ENCODE results near the gene MAPK11.

MAPK11 gene

GRCh38 chr22:50287731-50288130, 17.6 kb upstream of the MAPK11 start:
- no peaks in the 10 kb centered on the region for H3K4me1 ChIP-seq (ENCODE audit: control insufficient read depth, insufficient read depth, low read length)
- no peak overlapping the region for H3K9ac ChIP-seq (ENCODE audit: low read depth, low read length)
- H3K27me3 ChIP-seq (ENCODE audit: control insufficient read depth, insufficient read depth, low read length), result no peaks in the 10 kb centered on the region
- peaks cover 57% of the 10 kb centered on the region for H3K36me3 ChIP-seq (ENCODE audit: control insufficient read depth, insufficient read depth, low read length)
- no peak overlapping the region for H3K4me3 ChIP-seq (ENCODE audit: low read depth, low read length)
- H3K9me3 ChIP-seq (ENCODE audit: control insufficient read depth, insufficient read depth, low read length), result no peaks in the 10 kb centered on the region

- Histone ChIP-seq H3K36me3 (ENCODE audit: control insufficient read depth, insufficient read depth, low read length) (peaks cover 65% of the 10 kb centered on the region), H3K4me1 (ENCODE audit: control insufficient read depth, insufficient read depth, low read length) (no peaks in the 10 kb centered on the region)
These were observed 16.6 kb upstream of the MAPK11 start for GRCh38 chr22:50286701-50287318.

GRCh38 chr22:50286275-50286674, 16.1 kb upstream of the MAPK11 start:
- Histone ChIP-seq H3K4me3 (ENCODE audit: low read depth, low read length) (no peak overlapping the region), H3K36me3 (ENCODE audit: control insufficient read depth, insufficient read depth, low read length) (peaks cover 70% of the 10 kb centered on the region), H3K27me3 (ENCODE audit: control insufficient read depth, insufficient read depth, low read length) (no peaks in the 10 kb centered on the region), H3K4me1 (ENCODE audit: control insufficient read depth, insufficient read depth, low read length) (no peaks in the 10 kb centered on the region), H3K9ac (ENCODE audit: low read depth, low read length) (no peak overlapping the region), H3K9me3 (ENCODE audit: control insufficient read depth, insufficient read depth, low read length) (no peaks in the 10 kb centered on the region)

More at GRCh38 chr22:50286701-50287318, 16.6 kb upstream of the MAPK11 start:
- Histone ChIP-seq H3K9me3 (ENCODE audit: control insufficient read depth, insufficient read depth, low read length) (no peaks in the 10 kb centered on the region), H3K4me3 (ENCODE audit: low read depth, low read length) (no peak overlapping the region), H3K27me3 (ENCODE audit: control insufficient read depth, insufficient read depth, low read length) (no peaks in the 10 kb centered on the region), H3K9ac (ENCODE audit: low read depth, low read length) (no peak overlapping the region)

- Histone ChIP-seq H3K9me3 (ENCODE audit: control insufficient read depth, insufficient read depth, low read length) (no peaks in the 10 kb centered on the region), H3K9ac (ENCODE audit: low read depth, low read length) (no peak overlapping the region), H3K4me3 (ENCODE audit: low read depth, low read length) (no peak overlapping the region), H3K36me3 (ENCODE audit: control insufficient read depth, insufficient read depth, low read length) (peaks cover 71% of the 10 kb centered on the region), H3K4me1 (ENCODE audit: control insufficient read depth, insufficient read depth, low read length) (no peaks in the 10 kb centered on the region), H3K27me3 (ENCODE audit: control insufficient read depth, insufficient read depth, low read length) (no peaks in the 10 kb centered on the region)
These were observed 15.5 kb upstream of the MAPK11 start for GRCh38 chr22:50285568-50286229.

GRCh38 chr22:50284479-50284878, 14.3 kb upstream of the MAPK11 start:
- no peak overlapping the region for H3K4me3 ChIP-seq (ENCODE audit: low read depth, low read length)
- no peak overlapping the region for H3K9ac ChIP-seq (ENCODE audit: low read depth, low read length)
- H3K36me3 ChIP-seq (ENCODE audit: control insufficient read depth, insufficient read depth, low read length), result peaks cover 69% of the 10 kb centered on the region
- no peaks in the 10 kb centered on the region for H3K4me1 ChIP-seq (ENCODE audit: control insufficient read depth, insufficient read depth, low read length)
- no peaks in the 10 kb centered on the region for H3K27me3 ChIP-seq (ENCODE audit: control insufficient read depth, insufficient read depth, low read length)
- no peaks in the 10 kb centered on the region for H3K9me3 ChIP-seq (ENCODE audit: control insufficient read depth, insufficient read depth, low read length)

- H3K27me3 ChIP-seq (ENCODE audit: control insufficient read depth, insufficient read depth, low read length), result no peaks in the 10 kb centered on the region
- H3K36me3 ChIP-seq (ENCODE audit: control insufficient read depth, insufficient read depth, low read length), result peaks cover 69% of the 10 kb centered on the region
- no peaks in the 10 kb centered on the region for H3K4me1 ChIP-seq (ENCODE audit: control insufficient read depth, insufficient read depth, low read length)
- H3K4me3 ChIP-seq (ENCODE audit: low read depth, low read length), result no peak overlapping the region
- no peaks in the 10 kb centered on the region for H3K9me3 ChIP-seq (ENCODE audit: control insufficient read depth, insufficient read depth, low read length)
- H3K9ac ChIP-seq (ENCODE audit: low read depth, low read length), result no peak overlapping the region
These were observed 13.6 kb upstream of the MAPK11 start for GRCh38 chr22:50283821-50284220.

GRCh38 chr22:50282361-50283155, 12.4 kb upstream of the MAPK11 start:
- Histone ChIP-seq H3K27me3 (ENCODE audit: control insufficient read depth, insufficient read depth, low read length) (no peaks in the 10 kb centered on the region), H3K9ac (ENCODE audit: low read depth, low read length) (no peak overlapping the region), H3K4me3 (ENCODE audit: low read depth, low read length) (no peak overlapping the region), H3K9me3 (ENCODE audit: control insufficient read depth, insufficient read depth, low read length) (no peaks in the 10 kb centered on the region), H3K36me3 (ENCODE audit: control insufficient read depth, insufficient read depth, low read length) (peaks cover 71% of the 10 kb centered on the region), H3K4me1 (ENCODE audit: control insufficient read depth, insufficient read depth, low read length) (no peaks in the 10 kb centered on the region)

- Histone ChIP-seq H3K27me3 (ENCODE audit: control insufficient read depth, insufficient read depth, low read length) (no peaks in the 10 kb centered on the region), H3K4me1 (ENCODE audit: control insufficient read depth, insufficient read depth, low read length) (no peaks in the 10 kb centered on the region), H3K9me3 (ENCODE audit: control insufficient read depth, insufficient read depth, low read length) (no peaks in the 10 kb centered on the region), H3K4me3 (ENCODE audit: low read depth, low read length) (no peak overlapping the region), H3K36me3 (ENCODE audit: control insufficient read depth, insufficient read depth, low read length) (peaks cover 72% of the 10 kb centered on the region), H3K9ac (ENCODE audit: low read depth, low read length) (no peak overlapping the region)
These were observed 11.8 kb upstream of the MAPK11 start for GRCh38 chr22:50281957-50282356.

GRCh38 chr22:50281384-50281760, 11.2 kb upstream of the MAPK11 start:
- Histone ChIP-seq H3K27me3 (ENCODE audit: control insufficient read depth, insufficient read depth, low read length) (no peaks in the 10 kb centered on the region), H3K9me3 (ENCODE audit: control insufficient read depth, insufficient read depth, low read length) (no peaks in the 10 kb centered on the region), H3K36me3 (ENCODE audit: control insufficient read depth, insufficient read depth, low read length) (peaks cover 76% of the 10 kb centered on the region), H3K4me1 (ENCODE audit: control insufficient read depth, insufficient read depth, low read length) (no peaks in the 10 kb centered on the region), H3K9ac (ENCODE audit: low read depth, low read length) (no peak overlapping the region), H3K4me3 (ENCODE audit: low read depth, low read length) (no peak overlapping the region)

- no peaks in the 10 kb centered on the region for H3K27me3 ChIP-seq (ENCODE audit: control insufficient read depth, insufficient read depth, low read length)
- no peak overlapping the region for H3K4me3 ChIP-seq (ENCODE audit: low read depth, low read length)
- no peaks in the 10 kb centered on the region for H3K4me1 ChIP-seq (ENCODE audit: control insufficient read depth, insufficient read depth, low read length)
- peaks cover 80% of the 10 kb centered on the region for H3K36me3 ChIP-seq (ENCODE audit: control insufficient read depth, insufficient read depth, low read length)
- H3K9ac ChIP-seq (ENCODE audit: low read depth, low read length), result no peak overlapping the region
- H3K9me3 ChIP-seq (ENCODE audit: control insufficient read depth, insufficient read depth, low read length), result no peaks in the 10 kb centered on the region
These were observed 10.7 kb upstream of the MAPK11 start for GRCh38 chr22:50280708-50281383.

- Histone ChIP-seq H3K4me3 (ENCODE audit: low read depth, low read length) (no peak overlapping the region), H3K9ac (ENCODE audit: low read depth, low read length) (no peak overlapping the region), H3K36me3 (ENCODE audit: control insufficient read depth, insufficient read depth, low read length) (peaks cover 85% of the 10 kb centered on the region), H3K4me1 (ENCODE audit: control insufficient read depth, insufficient read depth, low read length) (no peaks in the 10 kb centered on the region), H3K9me3 (ENCODE audit: control insufficient read depth, insufficient read depth, low read length) (no peaks in the 10 kb centered on the region), H3K27me3 (ENCODE audit: control insufficient read depth, insufficient read depth, low read length) (no peaks in the 10 kb centered on the region)
These were observed 10.0 kb upstream of the MAPK11 start for GRCh38 chr22:50280022-50280707.
